GM18861 (cell line): ENCODE measurements around the gene DAGLB.
"Not testable (repeated sequence)": the region's sequence is repeated elsewhere in the genome, so short reads cannot be mapped to it uniquely, and the experiment has no call there.

Experiments used
- ATAC-seq: cut with Tn5 transposase; IDR thresholded peaks from one replicate; pipeline ENCODE4 v1.9.1; 2021; ENCODE audit not compliant: unreplicated experiment

The DAGLB gene

DNA sequence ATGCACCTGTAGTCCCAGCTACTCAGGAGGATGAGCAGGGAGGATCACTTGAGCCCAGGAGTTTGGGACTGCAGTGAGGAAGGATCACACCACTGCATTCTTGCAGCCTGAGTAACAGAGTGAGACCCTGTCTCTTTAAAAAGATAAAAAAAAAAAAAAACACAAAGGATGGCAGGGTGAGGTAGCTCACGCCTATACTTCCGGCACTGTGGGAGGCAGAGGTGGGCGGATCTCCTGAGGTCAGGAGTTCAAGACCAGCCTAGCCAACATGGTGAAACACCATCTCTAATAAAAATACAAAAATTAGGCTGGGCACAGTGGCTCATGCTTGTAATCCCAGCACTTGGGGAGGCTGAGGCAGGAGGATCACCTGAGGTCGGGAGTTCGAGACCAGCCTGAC is 15.9 kb upstream of the DAGLB start:
- not testable (repeated sequence) for ATAC-seq

GRCh38 chr7:6461946-6462550 is 14.3 kb upstream of the DAGLB start:
- ATAC-seq = no peak

DNA sequence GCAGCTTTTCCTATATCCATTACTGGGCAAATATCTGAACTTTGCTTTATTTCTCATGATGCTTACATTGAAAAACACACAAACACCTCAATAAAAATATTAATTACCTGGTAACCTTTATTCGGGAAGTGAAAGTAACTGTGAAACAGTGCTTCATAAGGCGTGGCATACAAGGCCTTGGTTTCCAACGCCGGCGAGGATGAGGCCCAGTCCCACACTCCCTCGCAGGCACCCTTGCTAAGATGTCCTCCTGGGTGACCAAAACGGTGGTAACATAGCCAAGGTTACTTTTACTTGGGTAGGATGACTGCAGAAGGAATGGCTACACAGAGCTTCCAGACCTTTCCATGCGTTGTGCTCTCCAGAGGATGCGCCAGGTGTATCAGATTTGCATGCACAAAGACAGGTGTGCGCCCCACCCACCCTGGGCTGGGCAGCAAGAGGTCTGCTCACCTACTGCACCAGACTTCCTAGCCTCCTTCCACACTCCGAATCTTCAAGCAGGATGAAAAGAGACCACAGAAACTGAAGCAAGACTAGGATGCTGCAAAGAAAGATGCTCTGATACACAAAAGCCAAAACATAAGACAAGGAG is 13.3 kb upstream of the DAGLB start:
- no peak for ATAC-seq

GRCh38 chr7:6460303-6460702 is 12.5 kb upstream of the DAGLB start:
- no peak for ATAC-seq

DNA sequence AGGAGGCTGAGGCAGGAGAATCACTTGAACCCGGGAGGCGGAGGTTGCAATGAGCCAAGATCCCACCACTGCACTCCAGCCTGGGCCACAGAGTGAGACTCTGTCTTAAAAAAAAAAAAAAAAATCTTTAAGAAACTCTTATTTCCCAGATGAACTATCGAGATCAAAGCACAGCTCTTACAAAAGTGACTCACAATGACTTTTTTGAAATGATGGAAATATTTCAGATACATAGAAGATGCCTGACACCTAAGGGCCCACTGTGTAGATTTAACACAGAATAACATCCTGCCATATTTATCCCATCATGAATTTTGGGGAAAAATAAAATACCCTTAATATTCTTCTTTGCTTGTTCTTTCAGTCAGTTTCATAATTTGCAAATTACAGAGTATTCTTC is 10.9 kb upstream of the DAGLB start:
- not testable (repeated sequence) for ATAC-seq

GRCh38 chr7:6453734-6454133 is 6.0 kb upstream of the DAGLB start:
- no peak for ATAC-seq

DNA sequence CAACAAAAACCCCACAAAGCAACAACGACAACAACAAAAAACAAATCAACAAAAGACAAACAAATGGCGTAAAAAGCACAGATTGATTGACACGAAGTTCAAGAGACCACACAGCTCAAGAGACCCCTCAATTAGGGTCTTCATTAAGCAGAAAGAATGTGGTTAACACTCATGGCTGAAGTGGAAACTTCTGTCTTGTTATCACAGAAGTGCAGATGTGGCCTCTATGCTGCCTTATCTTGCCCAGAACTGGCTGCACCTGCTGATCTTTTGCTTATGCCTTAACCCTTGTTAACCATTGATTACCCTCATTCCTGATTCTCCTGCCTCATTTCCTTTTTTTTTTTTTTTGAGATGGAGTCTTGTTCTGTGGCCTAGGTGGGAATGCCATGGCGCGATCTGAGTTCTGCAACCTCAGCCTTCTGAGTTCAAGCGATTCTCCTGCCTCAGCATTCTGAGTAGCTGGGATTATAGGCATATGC is 3.5 kb upstream of the DAGLB start:
- no peak for ATAC-seq

DNA sequence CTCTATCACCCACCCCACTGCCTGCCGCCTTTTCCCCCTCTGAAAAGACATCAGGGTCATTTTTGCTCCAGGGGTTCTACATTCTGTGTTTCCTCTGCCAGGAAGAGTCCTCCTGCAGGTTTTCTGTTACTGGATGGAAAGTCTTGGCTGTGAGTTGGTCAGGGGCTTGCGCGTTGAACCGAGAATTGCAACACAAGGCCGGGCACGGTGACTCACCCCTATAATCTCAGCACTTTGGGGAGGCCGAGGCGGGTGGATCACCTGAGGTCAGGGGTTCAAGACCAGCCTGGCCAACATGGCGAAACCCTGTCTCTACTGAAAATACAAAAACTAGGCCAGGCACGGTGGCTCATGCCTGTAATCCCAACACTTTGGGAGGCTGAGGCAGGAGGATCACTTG is 2.8 kb upstream of the DAGLB start:
- ATAC-seq = not testable (repeated sequence)

- not testable (repeated sequence) for ATAC-seq
Measured at GRCh38 chr7:6449884-6450283, 2.1 kb upstream of the DAGLB start.

DNA sequence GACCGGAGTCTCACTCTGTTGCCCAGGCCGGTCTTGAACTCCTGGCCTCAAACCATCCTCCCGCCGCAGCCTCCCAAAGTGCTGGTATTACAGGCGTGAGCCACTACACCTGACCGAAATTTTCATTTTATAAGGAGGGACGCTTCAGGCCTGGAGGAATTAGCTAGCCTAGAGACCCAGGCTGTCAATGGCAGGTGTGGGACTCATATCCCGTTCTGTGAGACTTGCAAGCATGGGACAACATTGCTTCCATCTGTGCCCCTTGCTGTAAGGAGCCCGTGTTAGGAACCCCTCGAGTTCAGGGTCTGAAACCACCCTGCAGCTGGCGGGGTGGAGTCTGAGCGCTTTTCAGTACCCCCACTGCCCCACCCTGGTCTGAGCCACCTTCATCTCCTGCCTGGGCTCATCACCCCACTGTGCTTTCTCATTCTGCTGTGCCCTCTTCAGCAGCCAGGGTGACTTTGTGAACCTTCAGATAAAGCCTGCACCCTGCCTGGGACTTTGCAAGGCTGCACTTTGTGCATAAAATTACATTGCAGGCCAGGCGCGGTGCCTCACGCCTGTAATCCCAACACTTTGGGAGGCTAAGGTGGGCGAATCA is 1.3 kb upstream of the DAGLB start:
- ATAC-seq = no peak

DNA sequence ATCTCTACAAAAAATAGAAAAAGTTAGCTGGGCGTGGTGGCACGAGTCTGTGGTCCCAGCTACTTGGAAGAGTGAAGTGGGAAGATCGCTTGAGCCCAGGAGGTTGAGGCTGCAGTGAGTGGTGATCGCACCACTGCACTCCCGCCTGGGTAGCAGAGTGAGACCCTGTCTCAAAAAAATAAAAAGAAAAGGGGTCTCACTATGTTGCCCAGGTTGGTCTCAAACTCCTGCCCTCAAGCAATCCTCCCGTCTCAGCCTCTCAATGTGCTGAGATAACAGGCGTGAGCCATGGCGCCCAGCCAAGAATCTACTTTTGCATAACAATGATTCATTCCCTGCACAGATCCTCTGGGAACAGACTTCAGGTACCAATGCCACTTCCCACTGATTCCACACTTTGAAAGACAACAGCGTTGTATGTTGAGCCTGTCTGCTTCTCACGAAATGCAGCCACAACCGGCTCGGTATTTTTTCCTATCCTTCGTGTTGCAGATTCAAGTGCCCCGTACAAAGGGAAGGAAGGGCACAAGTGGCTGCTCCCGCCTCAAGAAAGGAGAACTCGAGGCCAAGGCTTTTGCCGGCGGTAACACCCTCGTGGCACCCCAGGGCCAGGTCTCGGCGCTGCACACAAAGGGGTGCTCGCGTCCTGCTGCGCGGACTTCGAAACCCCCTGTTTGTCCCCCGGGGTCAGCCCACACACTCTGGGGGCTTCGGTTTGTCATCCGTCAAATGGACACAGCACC is 745 bp downstream of the DAGLB start:
- ATAC-seq = peak; percentile 24

- no peak for ATAC-seq
Measured at GRCh38 chr7:6444516-6445269, 3.1 kb downstream of the DAGLB start.

GRCh38 chr7:6443372-6443941 is 4.3 kb downstream of the DAGLB start:
- ATAC-seq = no peak

- ATAC-seq = no peak
Measured at GRCh38 chr7:6442114-6442513, 5.6 kb downstream of the DAGLB start.

- ATAC-seq = no peak
Measured at GRCh38 chr7:6440381-6440780, 7.4 kb downstream of the DAGLB start.

GRCh38 chr7:6438427-6438826 is 9.3 kb downstream of the DAGLB start:
- ATAC-seq = no peak

DNA sequence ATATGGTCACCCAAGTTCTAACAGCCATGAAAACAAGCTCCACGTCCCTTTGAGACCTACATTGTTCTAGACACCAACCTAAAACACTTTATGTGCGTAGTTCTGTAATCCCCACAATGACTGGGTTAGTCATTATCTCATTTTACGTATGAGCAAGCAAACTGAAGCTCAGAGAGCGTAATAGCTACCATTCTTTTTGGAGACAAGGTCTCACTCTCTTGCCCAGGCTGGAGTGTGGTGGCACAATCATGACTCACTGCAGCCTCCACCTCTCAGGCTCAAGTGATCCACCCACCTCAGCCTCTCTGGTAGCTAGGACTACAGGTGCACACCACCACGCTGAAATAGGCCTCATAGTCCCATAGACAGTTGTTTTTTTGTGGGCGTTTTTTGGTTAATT is 10.5 kb downstream of the DAGLB start:
- no peak for ATAC-seq

DNA sequence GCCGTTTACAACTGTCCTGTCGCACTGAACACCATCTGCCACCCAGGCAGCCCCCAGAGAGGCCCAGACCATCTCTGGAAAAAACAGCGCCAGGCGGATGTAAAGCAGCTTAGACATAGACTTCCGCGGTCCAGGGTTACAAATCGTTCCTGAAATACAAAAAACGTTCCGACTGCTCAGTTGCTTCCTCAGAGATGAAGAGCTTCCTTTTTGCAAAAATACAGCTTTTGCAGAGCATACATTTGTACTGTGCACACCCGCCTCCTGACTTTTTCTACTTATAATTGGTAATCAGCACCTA is 11.4 kb downstream of the DAGLB start:
- no peak for ATAC-seq

DNA sequence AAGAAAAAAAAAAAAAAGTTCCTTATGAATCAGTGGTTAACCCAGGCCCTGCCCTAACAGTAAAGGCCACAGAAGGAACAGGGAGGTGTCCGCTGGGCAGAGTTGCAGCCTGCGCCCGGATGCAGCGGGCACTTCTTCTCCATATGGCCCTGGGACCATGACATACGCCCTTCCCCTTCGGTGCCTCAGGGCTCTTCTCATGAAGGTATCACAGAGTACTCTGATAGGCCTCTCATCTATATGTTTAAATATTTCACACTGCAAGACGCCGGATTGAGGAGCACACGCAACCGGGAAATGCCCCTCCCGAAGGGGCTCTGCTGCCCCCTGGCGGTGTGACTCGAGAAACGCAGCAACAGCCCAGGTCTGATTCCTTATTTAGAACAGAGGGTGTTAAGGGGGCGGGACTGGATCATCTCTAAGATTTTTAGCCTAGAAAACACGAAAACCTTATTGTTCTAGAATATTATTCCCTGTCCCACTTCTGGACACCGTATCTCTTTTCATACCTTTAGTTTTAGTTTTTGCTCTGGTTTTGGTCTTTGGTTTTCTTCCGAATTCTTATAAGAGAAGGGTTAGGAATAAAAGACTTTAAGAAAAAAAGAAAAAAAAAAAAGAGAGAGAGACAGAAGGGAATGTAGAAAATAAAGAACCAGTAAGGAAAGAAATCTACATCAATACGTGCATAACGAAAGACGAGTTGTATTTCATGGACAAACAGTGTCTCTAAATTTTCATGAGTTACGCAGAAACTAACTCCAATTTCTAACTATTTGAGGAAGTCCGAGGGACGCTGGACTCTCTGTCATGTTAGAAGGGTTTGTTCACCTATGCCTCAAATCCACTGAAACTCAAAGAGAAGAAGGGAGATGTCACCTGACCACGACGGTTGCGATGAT is 12.0 kb downstream of the DAGLB start:
- peak; percentile 66 for ATAC-seq
